ENCODE data around the gene ARHGAP29. TPM values are rescaled to one million over a fixed set of nuclear protein-coding genes. Genes with fewer than 3 reads are reported as not detected.

The ARHGAP29 gene
- total RNA-seq, 1 donor from 2014 or later: 19.9 TPM

GRCh38 chr1:94144836-94145235 lies 92.5 kb downstream of the ARHGAP29 start:
- FAIRE-seq: peak; percentile 59
- no peak overlapping the region for H3K27ac Mint-ChIP-seq (ENCODE audit: unreplicated experiment)

GRCh38 chr1:94143809-94144176 lies 93.6 kb downstream of the ARHGAP29 start:
- FAIRE-seq (no peak), DNase-seq (ENCODE audit: low read depth) (no peak)
- H3K9ac ChIP-seq (ENCODE audit: low read length): no peak overlapping the region
- H3K4me3 ChIP-seq (ENCODE audit: insufficient read depth, low read depth, low read length): no peak overlapping the region
- H3K4me2 ChIP-seq (ENCODE audit: low read length): no peak overlapping the region
- Mint-ChIP-seq H3K27ac (ENCODE audit: unreplicated experiment) (no peak overlapping the region), H3K27me3 (ENCODE audit: low read depth, unreplicated experiment) (no peaks in the 10 kb centered on the region), H3K36me3 (ENCODE audit: low read depth, unreplicated experiment) (no peaks in the 10 kb centered on the region), H3K9me3 (ENCODE audit: unreplicated experiment) (peaks cover 7% of the 10 kb centered on the region), H3K4me3 (ENCODE audit: unreplicated experiment) (no peak overlapping the region), H3K4me1 (ENCODE audit: low read depth, unreplicated experiment) (peaks cover 13% of the 10 kb centered on the region)
- no peaks in the 10 kb centered on the region for H3K79me2 ChIP-seq (ENCODE audit: insufficient read depth, low read length)
- H4K20me1 ChIP-seq (ENCODE audit: insufficient read depth, low read length): no peaks in the 10 kb centered on the region
- TF ChIP-seq CTCF (IDR thresholded peaks at IDR 0.05; ENCODE audit: insufficient read depth, low read depth, low read length) (no peak), EZH2 (IDR thresholded peaks at IDR 0.05; ENCODE audit: insufficient read depth, low read length) (no peak)
- H3K27ac ChIP-seq (ENCODE audit: low read depth, low read length): no peak overlapping the region
- no peaks in the 10 kb centered on the region for H3K9me3 ChIP-seq (ENCODE audit: insufficient read depth, low read depth, low read length)
- H2AFZ ChIP-seq (ENCODE audit: low read depth, low read length): no peak overlapping the region
- no peaks in the 10 kb centered on the region for H3K36me3 ChIP-seq (ENCODE audit: insufficient read depth, low read length)
- no peaks in the 10 kb centered on the region for H3K27me3 ChIP-seq (ENCODE audit: insufficient read depth, low read length)
- peaks cover 12% of the 10 kb centered on the region for H3K4me1 ChIP-seq (ENCODE audit: insufficient read depth, low read length)

More at GRCh38 chr1:94144836-94145235, 92.5 kb downstream of the ARHGAP29 start:
- no peaks in the 10 kb centered on the region for H3K36me3 ChIP-seq (ENCODE audit: insufficient read depth, low read length)
- peaks cover 12% of the 10 kb centered on the region for H3K4me1 ChIP-seq (ENCODE audit: insufficient read depth, low read length)
- Mint-ChIP-seq H3K9me3 (ENCODE audit: unreplicated experiment) (no peaks in the 10 kb centered on the region), H3K27me3 (ENCODE audit: low read depth, unreplicated experiment) (no peaks in the 10 kb centered on the region), H3K4me3 (ENCODE audit: unreplicated experiment) (no peak overlapping the region), H3K36me3 (ENCODE audit: low read depth, unreplicated experiment) (no peaks in the 10 kb centered on the region), H3K4me1 (ENCODE audit: low read depth, unreplicated experiment) (peaks cover 13% of the 10 kb centered on the region)
- H4K20me1 ChIP-seq (ENCODE audit: insufficient read depth, low read length): no peaks in the 10 kb centered on the region
- no peak overlapping the region for H3K27ac ChIP-seq (ENCODE audit: low read depth, low read length)
- H3K9me3 ChIP-seq (ENCODE audit: insufficient read depth, low read depth, low read length): no peaks in the 10 kb centered on the region
- H3K27me3 ChIP-seq (ENCODE audit: insufficient read depth, low read length): no peaks in the 10 kb centered on the region
- no peaks in the 10 kb centered on the region for H3K79me2 ChIP-seq (ENCODE audit: insufficient read depth, low read length)
- H3K4me2 ChIP-seq (ENCODE audit: low read length): no peak overlapping the region
- DNase-seq (ENCODE audit: low read depth): no peak
- no peak for TF ChIP-seq CTCF (IDR thresholded peaks at IDR 0.05; ENCODE audit: insufficient read depth, low read depth, low read length)
- TF ChIP-seq EZH2 (IDR thresholded peaks at IDR 0.05; ENCODE audit: insufficient read depth, low read length): no peak
- H3K9ac ChIP-seq (ENCODE audit: low read length): no peak overlapping the region
- H3K4me3 ChIP-seq (ENCODE audit: insufficient read depth, low read depth, low read length): no peak overlapping the region
- no peak overlapping the region for H2AFZ ChIP-seq (ENCODE audit: low read depth, low read length)

- H3K4me3 ChIP-seq (ENCODE audit: insufficient read depth, low read depth, low read length): no peak overlapping the region
- peaks cover 12% of the 10 kb centered on the region for H3K4me1 ChIP-seq (ENCODE audit: insufficient read depth, low read length)
- no peak for DNase-seq (ENCODE audit: low read depth)
- H3K36me3 Mint-ChIP-seq (ENCODE audit: low read depth, unreplicated experiment): no peaks in the 10 kb centered on the region
- H2AFZ ChIP-seq (ENCODE audit: low read depth, low read length): no peak overlapping the region
- no peak overlapping the region for H3K27ac ChIP-seq (ENCODE audit: low read depth, low read length)
- no peaks in the 10 kb centered on the region for H3K79me2 ChIP-seq (ENCODE audit: insufficient read depth, low read length)
- H4K20me1 ChIP-seq (ENCODE audit: insufficient read depth, low read length): no peaks in the 10 kb centered on the region
- peaks cover 13% of the 10 kb centered on the region for H3K4me1 Mint-ChIP-seq (ENCODE audit: low read depth, unreplicated experiment)
- TF ChIP-seq EZH2 (IDR thresholded peaks at IDR 0.05; ENCODE audit: insufficient read depth, low read length): no peak
- no peak for TF ChIP-seq CTCF (IDR thresholded peaks at IDR 0.05; ENCODE audit: insufficient read depth, low read depth, low read length)
- H3K27ac Mint-ChIP-seq (ENCODE audit: unreplicated experiment): no peak overlapping the region
- no peak overlapping the region for H3K4me3 Mint-ChIP-seq (ENCODE audit: unreplicated experiment)
- no peak overlapping the region for H3K9ac ChIP-seq (ENCODE audit: low read length)
- no peaks in the 10 kb centered on the region for H3K27me3 Mint-ChIP-seq (ENCODE audit: low read depth, unreplicated experiment)
- no peak for FAIRE-seq
- H3K4me2 ChIP-seq (ENCODE audit: low read length): no peak overlapping the region
- no peaks in the 10 kb centered on the region for H3K27me3 ChIP-seq (ENCODE audit: insufficient read depth, low read length)
- no peaks in the 10 kb centered on the region for H3K36me3 ChIP-seq (ENCODE audit: insufficient read depth, low read length)
- H3K9me3 ChIP-seq (ENCODE audit: insufficient read depth, low read depth, low read length): no peaks in the 10 kb centered on the region
- peaks cover 10% of the 10 kb centered on the region for H3K9me3 Mint-ChIP-seq (ENCODE audit: unreplicated experiment)
Measured at GRCh38 chr1:94143173-94143808, 94.1 kb downstream of the ARHGAP29 start.

Measured in astrocyte (in vitro differentiated cells and primary cell).